Hematopoietic multipotent progenitor cell treated with erythropoietin and hydrocortisone succinate and interleukin-3 and kit ligand, for 15 days (in vitro differentiated cells): ENCODE data around the gene RGS8.
"Not testable (repeated sequence)": the region's sequence is repeated elsewhere in the genome, so short reads cannot be mapped to it uniquely, and the experiment has no call there.

Experiments used
- DNase-seq: peaks from one replicate; pipeline ENCODE4 v3.0.0-alpha.2; 2015; ENCODE audit warnings: low spot score

Gene RGS8

GRCh38 chr1:182702826-182703524 lies 18.6 kb upstream of the RGS8 start:
- no peak for DNase-seq

DNA sequence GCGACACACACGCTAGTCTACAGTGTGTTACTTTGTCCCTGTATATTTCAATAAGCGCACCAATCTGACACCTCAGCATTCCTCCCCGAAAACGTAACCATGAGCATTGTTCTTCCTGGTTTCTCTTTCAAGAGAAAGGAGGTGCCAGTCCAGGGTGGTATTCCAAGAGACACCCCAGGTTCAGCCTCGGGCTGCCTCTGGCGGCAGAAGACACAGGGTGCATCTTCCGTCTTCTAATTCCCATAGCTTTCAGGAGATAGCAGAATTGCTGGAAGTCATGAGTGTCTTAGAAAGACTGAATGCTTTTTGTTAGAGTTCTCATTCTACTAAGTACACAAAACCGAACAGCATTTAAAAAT lies 15.9 kb upstream of the RGS8 start:
- DNase-seq: no peak

DNA sequence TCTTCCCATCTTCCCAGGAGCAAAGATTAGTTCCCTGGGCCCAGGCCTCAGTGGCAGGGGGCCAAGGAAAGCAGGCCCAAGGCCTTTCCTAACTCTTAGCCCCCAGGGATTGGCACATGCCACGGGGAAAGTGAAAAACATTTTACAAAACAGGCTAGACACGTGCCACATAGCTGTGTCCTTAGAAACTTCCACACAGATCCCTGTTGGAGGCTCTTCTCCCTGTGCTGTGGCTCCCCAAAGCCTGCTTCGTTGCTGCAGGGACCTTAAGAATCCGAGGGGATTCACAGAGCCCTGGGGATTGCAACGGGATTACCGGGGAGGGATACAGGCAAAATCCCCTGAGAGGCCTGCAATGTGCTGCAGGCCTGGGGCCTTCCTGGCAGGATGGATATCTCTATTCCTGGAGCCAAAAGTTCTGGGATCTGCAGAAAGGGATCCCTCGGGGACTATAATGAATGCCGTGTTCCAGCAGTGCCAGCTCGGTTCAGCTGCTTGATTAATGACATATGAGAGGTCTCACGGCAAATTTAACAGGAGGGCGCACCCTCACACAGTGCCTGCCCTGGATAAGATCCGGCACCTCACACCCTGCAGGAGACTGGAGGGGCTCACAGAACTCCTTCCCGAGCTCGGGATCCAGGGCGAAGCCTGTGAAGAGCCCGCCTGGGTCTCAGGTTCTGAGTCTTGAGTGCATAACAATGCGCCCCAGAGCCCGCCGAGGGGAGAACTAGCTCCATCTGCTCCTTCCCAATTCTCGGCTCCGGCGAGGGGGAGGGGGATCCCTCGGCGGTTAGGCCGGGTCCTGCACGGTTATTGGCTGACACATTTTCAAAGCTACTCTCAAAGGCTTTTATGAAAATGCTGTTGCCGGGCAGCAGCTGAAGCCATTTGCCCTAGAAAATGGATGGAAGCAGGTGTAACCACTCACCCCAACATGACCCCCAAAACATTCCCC lies 15.3 kb upstream of the RGS8 start:
- DNase-seq: no peak

GRCh38 chr1:182698971-182699370 lies 14.6 kb upstream of the RGS8 start:
- no peak for DNase-seq

DNA sequence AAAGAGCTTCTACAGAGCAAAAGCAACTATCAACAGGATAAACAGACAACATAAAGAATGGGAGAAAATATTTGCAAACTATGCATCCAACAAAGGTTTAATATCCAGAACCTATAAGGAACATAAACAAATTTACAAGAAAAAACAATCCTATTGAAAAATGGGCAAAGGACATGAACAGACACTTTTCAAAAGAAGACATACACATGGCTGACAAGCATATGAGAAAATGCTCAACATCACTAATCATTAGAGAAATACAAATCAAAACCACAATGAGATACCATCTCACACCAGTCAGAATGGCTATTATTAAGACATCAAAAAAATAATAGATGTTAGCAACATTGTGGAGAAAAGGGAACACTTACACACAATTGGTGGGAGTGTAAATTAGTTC lies 8.8 kb upstream of the RGS8 start:
- DNase-seq: not testable (repeated sequence)

- no peak for DNase-seq
These were observed 6.6 kb upstream of the RGS8 start for GRCh38 chr1:182690886-182691443.

DNA sequence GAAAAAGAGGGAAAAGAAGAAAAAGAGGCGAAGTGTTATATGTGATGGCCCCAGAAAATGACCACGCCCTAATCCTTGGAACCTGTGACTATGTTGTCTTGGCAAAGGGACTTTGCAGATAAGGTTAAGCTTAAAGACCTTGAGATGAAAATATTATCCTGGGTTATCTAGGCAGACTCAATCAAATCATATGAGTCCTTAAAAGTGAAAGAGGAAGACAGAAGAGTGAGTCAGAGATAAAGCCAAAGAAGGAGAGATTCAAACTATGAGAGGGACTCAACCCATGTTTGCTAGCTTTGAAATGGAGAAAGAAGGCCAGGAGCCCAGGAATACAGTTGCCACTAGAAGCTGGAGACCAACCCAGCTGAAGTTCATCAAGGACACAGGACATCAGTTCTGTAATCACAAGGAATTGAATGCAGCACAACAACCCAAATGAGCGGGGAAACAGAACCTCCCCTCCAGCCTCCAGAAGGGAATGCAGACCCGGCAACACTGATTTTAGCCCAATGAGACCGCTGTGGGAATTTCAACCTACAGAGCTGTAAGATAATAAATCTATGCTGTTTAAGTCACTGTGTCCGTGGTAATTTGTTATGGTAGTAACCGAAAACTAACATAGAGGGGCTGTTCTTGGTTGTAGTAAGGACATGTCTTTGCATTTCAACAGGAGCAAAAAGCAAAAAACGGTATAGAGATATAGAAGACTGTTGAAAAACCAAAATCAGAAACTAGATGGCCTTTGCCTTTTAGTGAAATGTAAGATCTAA lies 4.2 kb upstream of the RGS8 start:
- no peak for DNase-seq

- DNase-seq: no peak
These were observed 3.0 kb upstream of the RGS8 start for GRCh38 chr1:182687361-182687760.

DNA sequence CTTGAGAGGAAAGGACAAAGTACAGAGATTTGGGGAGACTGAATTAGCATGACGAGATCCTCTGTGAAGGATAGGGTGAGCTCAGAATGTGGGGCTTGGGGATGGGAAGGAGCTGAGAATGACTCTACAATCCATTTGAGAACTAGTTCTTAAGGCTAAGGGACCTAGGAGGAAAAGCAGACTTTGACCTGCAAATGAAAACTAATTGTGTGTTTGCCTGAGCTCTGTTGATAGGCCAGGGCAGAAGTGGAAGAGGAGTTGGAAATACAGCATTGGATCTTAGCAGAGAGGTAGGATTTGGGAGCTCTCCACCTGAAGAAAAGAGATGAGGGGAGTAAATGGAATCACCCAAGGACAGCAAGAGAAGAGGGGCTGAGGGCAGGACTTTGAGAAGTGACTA lies 2.1 kb upstream of the RGS8 start:
- no peak for DNase-seq

DNA sequence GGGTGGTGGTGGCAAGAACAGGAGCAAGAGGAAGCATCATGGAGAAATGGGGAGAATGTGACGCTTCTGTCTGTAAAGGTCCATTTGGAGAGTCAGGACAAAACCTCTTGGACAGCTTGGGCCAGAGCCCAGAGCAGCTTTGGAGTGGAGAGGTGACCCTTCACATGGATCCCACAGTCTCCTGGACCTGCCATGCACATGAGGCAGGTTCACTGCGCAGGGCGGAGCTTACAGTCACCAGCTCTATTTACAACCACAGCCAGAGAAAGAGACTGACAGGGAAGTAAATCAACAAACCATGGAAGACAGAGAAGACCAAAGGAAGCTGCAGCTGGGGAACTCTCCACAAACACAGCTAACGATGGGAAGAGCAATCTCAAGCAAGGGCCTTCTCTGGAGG lies 828 bp upstream of the RGS8 start:
- DNase-seq: no peak

GRCh38 chr1:182682898-182683501 lies 1.4 kb downstream of the RGS8 start:
- no peak for DNase-seq

DNA sequence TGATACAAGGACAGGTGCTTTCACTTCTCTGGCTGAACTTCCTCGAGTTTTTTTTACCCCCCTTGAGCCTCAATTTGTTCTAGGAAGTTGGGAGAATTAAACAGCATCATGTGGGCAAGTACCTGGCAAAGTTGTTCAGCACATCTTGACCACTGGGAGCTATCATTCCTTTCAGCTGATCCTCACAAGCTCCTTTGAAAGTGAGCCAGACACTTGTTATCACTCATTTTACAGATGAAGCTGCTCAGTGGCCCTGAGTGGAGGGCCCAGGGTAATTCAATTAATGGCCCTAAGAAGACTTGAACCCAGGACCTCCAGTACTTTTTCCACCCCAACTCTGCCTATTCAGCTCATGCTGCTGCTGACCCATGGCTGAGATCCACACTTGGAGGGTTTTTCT lies 2.0 kb downstream of the RGS8 start:
- DNase-seq: no peak

DNA sequence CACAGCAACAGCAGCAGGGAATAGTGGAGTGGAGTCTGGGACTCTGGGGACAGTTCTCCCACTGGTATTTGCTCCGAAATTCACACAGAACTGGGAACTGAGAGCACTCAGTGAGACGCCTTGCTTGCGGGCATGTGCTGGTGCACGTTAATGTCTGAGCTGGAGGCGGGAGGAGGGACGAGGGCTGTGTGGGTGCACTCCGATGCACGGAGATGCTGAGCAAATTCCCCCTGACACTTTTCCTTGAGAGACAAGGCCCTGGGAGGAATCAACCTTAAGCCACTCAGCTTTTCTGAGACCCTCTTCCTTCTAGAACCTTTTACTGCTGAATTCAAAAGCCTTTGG lies 2.8 kb downstream of the RGS8 start:
- no peak for DNase-seq

GRCh38 chr1:182680901-182681567 lies 3.4 kb downstream of the RGS8 start:
- no peak for DNase-seq

GRCh38 chr1:182680408-182680807 lies 4.0 kb downstream of the RGS8 start:
- no peak for DNase-seq

DNA sequence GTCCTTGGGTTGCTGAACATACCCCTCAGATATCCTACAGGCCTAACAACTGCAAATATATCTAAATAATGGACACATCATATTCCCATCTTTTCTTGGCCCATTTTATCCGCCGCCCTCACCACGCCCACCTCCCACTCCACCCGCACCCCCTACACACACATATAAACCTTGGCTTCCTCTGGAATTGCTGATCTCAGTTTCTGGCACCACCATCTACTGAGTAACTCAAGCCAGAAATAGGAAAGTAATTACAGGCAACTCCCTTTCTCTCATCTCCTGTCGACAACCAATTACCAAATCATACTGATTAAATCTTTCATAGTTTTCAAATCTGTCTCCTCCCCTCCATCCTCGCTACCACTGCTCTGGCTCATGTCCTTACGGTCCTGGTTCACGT lies 4.7 kb downstream of the RGS8 start:
- no peak for DNase-seq

DNA sequence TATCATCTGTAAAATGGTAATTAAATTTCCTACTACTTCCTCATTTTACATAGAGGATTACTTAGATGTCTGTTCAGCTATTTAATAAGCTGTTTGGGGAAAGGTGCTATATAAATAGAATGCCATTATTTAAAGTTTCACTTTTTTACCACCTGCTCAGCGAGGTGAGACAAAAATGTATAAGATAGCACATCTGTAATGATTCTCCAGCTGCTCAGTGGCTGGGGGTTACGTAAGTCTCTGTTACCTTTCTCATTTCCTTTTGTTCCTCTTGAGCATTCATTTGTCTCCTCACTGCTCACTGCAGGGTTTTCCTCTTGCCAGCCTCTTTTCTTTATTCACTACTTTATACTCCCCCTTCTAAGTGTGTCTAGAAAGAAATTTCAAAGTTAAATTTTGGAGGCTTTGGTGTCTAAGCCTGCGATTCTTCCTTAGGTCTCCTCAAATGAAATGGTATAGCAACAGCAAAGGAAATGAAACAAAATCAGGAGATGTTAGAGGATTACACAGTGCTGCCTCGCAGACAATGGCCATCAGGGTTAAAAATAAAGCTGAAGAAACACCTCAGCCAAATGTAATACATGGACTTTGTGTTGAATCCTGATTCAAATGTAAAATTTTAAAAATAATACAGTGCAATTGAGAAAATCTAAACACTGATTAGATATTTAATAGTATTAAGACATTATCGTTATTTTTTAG lies 6.8 kb downstream of the RGS8 start:
- no peak for DNase-seq

DNA sequence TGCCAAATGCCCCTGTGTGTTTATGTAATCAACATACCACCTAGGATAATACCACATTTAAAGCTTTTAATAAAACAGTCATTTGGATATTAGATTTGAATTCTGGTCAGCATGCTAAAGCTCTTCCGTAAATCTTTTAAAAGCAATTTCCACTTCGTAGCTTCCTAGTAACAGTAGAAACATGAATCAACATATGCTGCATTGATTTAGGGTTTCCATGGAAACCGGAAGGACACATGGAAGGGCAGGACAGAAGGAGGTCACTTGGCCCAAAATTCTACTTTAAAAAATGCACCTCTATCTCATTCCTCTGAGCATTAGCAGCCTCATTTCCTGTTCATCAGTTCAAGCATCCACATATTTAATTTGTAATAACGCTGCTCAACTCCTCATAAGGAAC lies 8.1 kb downstream of the RGS8 start:
- no peak for DNase-seq

- DNase-seq: no peak
These were observed 9.8 kb downstream of the RGS8 start for GRCh38 chr1:182674346-182675246.

DNA sequence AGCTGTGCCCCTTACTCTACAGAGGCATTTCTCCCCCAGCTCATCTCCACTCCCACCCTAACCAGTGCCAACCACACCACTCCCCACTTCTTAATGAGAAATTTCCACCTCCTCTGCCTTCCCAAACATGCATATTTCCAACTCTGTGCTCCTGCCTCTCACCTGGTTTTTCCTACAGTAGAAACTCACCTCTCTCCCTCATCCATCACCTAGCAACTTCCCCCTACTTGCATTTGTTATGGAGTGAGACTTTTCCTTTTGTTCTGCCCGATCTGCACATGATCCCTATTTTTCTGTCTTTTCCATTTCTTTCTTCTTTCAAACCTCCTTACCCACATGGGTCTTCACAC lies 11.9 kb downstream of the RGS8 start:
- no peak for DNase-seq
